22Rv1 (cell line): Measurements from ENCODE around the gene TMEM245.

Experiments used
- H3K27ac ChIP-seq: fragments of 450-650 bp; 2 replicates; pipeline ENCODE4 v1.5.1; 2017
- ZFX ChIP-seq: fragments of 450-650 bp; IDR thresholded peaks from 2 replicates; pipeline ENCODE4 v1.6.1; 2017; ENCODE audit warnings: antibody characterized with exemption, borderline replicate concordance
- TF ChIP-seq, protein P1 (sequence below): fragments of 450-650 bp; IDR thresholded peaks from 2 replicates; pipeline ENCODE4 v1.5.1; 2017; ENCODE audit warnings: mild to moderate bottlenecking

Gene TMEM245

GRCh38 chr9:109048822-109049221 is 70.9 kb downstream of the TMEM245 start:
- H3K27ac ChIP-seq, result no peak overlapping the region
- no peak for TF ChIP-seq ZFX
- TF ChIP-seq, protein P1, sequence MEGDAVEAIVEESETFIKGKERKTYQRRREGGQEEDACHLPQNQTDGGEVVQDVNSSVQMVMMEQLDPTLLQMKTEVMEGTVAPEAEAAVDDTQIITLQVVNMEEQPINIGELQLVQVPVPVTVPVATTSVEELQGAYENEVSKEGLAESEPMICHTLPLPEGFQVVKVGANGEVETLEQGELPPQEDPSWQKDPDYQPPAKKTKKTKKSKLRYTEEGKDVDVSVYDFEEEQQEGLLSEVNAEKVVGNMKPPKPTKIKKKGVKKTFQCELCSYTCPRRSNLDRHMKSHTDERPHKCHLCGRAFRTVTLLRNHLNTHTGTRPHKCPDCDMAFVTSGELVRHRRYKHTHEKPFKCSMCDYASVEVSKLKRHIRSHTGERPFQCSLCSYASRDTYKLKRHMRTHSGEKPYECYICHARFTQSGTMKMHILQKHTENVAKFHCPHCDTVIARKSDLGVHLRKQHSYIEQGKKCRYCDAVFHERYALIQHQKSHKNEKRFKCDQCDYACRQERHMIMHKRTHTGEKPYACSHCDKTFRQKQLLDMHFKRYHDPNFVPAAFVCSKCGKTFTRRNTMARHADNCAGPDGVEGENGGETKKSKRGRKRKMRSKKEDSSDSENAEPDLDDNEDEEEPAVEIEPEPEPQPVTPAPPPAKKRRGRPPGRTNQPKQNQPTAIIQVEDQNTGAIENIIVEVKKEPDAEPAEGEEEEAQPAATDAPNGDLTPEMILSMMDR, result no peak

- no peak overlapping the region for H3K27ac ChIP-seq
- TF ChIP-seq, protein P1, result no peak
- TF ChIP-seq ZFX, result no peak
These were observed 72.5 kb downstream of the TMEM245 start for GRCh38 chr9:109047259-109047658.

GRCh38 chr9:109046346-109046745 is 73.4 kb downstream of the TMEM245 start:
- no peak for TF ChIP-seq ZFX
- TF ChIP-seq, protein P1, result no peak
- no peak overlapping the region for H3K27ac ChIP-seq

GRCh38 chr9:109043578-109043977 is 76.2 kb downstream of the TMEM245 start:
- no peak for TF ChIP-seq ZFX
- TF ChIP-seq, protein P1, result no peak
- no peak overlapping the region for H3K27ac ChIP-seq

DNA sequence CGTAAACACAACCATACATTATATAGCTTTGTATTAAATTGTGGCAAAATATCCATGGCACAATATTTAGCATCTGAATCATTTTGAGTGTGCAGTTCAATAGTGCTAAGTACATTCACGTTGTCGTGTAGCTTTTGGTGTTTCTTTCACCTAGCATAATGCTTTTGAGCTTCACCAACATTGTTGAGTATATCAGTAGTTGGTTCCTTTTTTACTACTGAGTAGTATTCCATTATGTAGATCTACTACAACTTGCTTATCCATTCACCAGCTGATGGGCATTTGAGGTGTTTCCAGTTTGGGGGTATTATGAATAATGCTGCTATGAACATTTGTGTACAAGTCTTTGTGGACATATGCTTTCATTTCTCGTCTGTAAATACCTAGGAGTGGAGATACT is 79.2 kb downstream of the TMEM245 start:
- H3K27ac ChIP-seq, result no peak overlapping the region
- TF ChIP-seq, protein P1, result no peak
- TF ChIP-seq ZFX, result no peak

DNA sequence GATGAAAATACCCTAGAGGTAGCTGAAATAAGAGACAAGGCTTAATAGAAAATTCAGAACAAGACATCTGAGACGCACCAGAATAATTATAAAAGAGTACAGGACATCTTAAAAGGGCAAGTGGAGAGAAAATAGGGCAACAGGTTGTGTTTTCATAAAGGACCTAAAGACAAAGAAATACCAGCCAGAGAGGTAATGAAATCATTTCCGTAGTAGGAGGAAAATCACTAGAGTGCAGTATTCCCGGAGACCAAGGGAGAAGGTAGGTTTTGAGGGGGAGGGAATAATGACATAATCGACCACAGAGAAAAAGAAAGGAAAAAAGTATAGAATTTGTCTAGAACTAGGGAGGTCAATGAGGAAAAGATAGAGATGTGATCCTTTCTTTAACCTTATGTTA is 80.2 kb downstream of the TMEM245 start:
- TF ChIP-seq, protein P1, result no peak
- TF ChIP-seq ZFX, result no peak
- H3K27ac ChIP-seq, result no peak overlapping the region

- TF ChIP-seq, protein P1, result no peak
- TF ChIP-seq ZFX, result no peak
- no peak overlapping the region for H3K27ac ChIP-seq
These were observed 81.6 kb downstream of the TMEM245 start for GRCh38 chr9:109037946-109038715.
